ENCODE data around the gene IRAK1.

GRCh38 chrX:154032653-154033052, 13.0 kb upstream of the IRAK1 start:
- TF ChIP-seq ID3 (CRISPR knock-in tag; IDR thresholded peaks at IDR 0.05) (no peak), ID3 (tag; IDR thresholded peaks at IDR 0.05) (no peak), TAF1 (IDR thresholded peaks at IDR 0.05; ENCODE audit: control insufficient read depth, extremely low read depth, insufficient read depth, low read length, severe bottlenecking) (no peak), ZZZ3 (IDR thresholded peaks at IDR 0.05) (no peak), CTCF (IDR thresholded peaks at IDR 0.05 in 2 of 3, conservative IDR thresholded peaks at IDR 0.05 in 1 of 3; ENCODE audit: insufficient read depth in 2 of 3, low read depth in 1 of 3, low read length in 3 of 3) (no peak), NR1H2 (CRISPR knock-in tag; IDR thresholded peaks at IDR 0.05) (no peak), POLR2A (conservative IDR thresholded peaks at IDR 0.05) (no peak), ARID1B (IDR thresholded peaks at IDR 0.05) (no peak), ZNF324 (CRISPR knock-in tag; IDR thresholded peaks at IDR 0.05) (no peak), SIN3A (IDR thresholded peaks at IDR 0.05; ENCODE audit: borderline replicate concordance in 2 of 2, control insufficient read depth in 1 of 2, low read depth in 2 of 2, low read length in 2 of 2) (no peak), FOSL1 (tag; conservative IDR thresholded peaks at IDR 0.05) (no peak)
